Epidermal melanocyte (primary cell): ENCODE measurements around the gene LBHD1.
A peak's percentile ranks its signal among the peaks of the same experiment; 100 is the strongest.
"Not testable (repeated sequence)": the region's sequence is repeated elsewhere in the genome, so short reads cannot be mapped to it uniquely, and the experiment has no call there.

ENCODE experiments used
- DNase-seq: peaks from one replicate; pipeline ENCODE4 v3.0.0; 2011; ENCODE audit warnings: low spot score; ENCODE audit not compliant: insufficient read length

The LBHD1 gene

GRCh38 chr11:62671608-62672389 is at the start of gene LBHD1, which contains the start of gene UQCC3:
LBHD1 (minus strand) TSS chr11:62672267; CDS start chr11:62670031, 2,236 bp downstream.
UQCC3 (plus strand) TSS chr11:62671673; CDS start chr11:62671746, 73 bp downstream.
- DNase-seq, result peak; percentile 77

GRCh38 chr11:62719302-62719978 is 47.4 kb upstream of the LBHD1 start:
- DNase-seq, result no peak

- no peak for DNase-seq
These were observed 44.7 kb upstream of the LBHD1 start for GRCh38 chr11:62716816-62717215.

GRCh38 chr11:62716206-62716605 is 44.1 kb upstream of the LBHD1 start:
- no peak for DNase-seq

DNA sequence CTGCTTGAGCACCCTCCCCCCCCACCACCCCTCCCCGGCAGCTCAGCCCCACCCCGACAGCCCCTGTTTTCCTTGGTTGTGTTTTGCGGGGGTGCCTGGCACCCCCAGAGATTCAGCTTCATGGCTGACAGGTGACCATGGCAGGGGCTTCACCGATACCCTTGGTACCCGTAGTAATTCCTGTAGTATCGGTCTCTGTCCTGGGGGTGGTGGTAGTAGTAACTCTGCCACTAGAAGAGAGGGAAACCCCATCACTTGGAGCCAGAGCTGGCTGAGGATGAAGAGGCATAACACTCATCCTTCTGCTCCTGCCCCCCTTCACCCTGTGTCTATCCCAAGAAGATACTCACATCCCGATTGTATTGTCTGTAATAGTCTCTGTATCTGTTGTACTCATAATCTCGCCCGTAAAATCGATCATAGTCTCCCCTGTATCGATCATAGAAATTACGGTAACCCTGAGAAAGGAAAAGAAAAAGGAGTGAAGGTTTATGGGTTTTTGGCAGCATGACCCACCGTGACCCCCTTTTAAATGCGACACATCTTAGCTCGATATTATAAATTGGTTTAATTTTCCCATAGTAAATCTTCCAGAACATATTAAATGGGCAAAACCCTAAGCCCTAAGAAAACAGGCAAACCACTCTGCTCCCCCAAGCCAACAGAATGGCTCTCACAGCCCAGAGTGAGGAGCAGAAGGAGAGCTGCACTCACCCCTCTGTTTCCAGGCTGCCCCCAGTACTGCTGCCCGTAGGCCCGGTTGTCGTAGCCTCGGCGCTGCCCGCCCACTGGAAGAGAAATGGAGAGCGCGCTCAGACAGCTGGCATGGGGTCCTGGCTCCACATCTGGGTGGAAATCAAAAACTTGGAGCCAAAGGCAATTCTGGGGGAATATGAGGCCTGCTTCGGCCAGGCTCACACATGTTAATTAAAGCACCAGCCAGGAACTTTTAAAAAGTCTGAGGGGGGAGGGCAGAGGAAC is 43.4 kb upstream of the LBHD1 start:
- DNase-seq, result no peak

GRCh38 chr11:62713343-62713742 is 41.3 kb upstream of the LBHD1 start:
- no peak for DNase-seq

GRCh38 chr11:62712861-62713260 is 40.8 kb upstream of the LBHD1 start:
- DNase-seq, result no peak

- no peak for DNase-seq
These were observed 40.3 kb upstream of the LBHD1 start for GRCh38 chr11:62712276-62712812.

- no peak for DNase-seq
These were observed 37.9 kb upstream of the LBHD1 start for GRCh38 chr11:62710001-62710345.

GRCh38 chr11:62709247-62710000 is 37.4 kb upstream of the LBHD1 start:
- peak; percentile 92 for DNase-seq

- no peak for DNase-seq
These were observed 36.7 kb upstream of the LBHD1 start for GRCh38 chr11:62708793-62709192.

- no peak for DNase-seq
These were observed 36.3 kb upstream of the LBHD1 start for GRCh38 chr11:62708392-62708791.

GRCh38 chr11:62707277-62707861 is 35.3 kb upstream of the LBHD1 start, which contains the start of the genes BSCL2 and GNG3:
BSCL2 (minus strand) TSS chr11:62707424; CDS start chr11:62707195, 229 bp downstream.
GNG3 (plus strand) TSS chr11:62707676; CDS start chr11:62708296, 620 bp downstream.
- DNase-seq, result no peak

GRCh38 chr11:62706850-62707247 is 34.8 kb upstream of the LBHD1 start:
- DNase-seq, result no peak

DNA sequence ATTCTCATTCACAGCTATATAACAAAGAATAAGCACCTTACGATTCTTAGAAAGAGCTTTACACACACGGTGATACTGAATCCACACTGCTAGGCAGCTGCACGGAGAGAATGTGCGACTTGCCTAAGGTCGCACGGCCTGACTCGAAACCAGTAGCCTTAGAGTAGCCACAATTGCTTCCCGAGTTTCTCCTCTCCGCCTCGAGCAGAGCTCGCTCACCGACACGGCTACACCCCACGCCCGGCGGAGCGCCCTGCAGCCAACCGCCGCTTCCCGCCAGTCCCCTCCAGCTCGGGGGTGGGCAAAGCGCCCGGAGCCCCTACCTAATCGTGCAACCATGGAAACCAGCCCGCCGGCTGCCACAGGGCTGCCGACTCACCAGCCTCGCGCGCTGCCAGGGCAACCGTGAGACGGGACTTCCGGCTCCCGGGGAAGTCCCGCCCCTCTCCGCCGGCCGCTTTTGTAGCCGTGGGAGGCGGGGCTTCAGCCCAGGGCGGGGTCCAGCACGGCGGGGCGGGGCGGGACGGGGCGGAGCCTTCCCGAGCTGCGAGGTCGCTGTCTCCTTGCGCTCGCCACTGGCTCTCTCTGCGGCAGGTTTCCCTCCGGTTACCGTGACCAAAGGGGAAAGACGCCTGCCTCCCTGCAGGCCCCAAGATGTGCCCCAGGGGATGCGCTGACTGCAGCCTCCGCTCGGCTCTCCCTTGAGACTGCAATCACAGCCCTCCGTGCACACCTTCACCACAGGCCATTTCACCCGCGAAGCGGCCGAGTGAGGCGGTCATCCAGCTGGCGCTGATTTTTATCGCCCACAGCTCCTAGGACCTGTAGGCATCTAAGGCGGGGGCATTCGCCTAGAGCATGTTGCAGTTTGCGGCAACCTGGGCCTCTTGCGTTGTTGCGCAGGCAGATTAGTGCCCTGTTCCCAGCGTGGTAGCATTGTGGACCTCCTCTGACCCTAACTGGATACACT is 34.1 kb upstream of the LBHD1 start:
- DNase-seq, result peak; percentile 79

- DNase-seq, result no peak
These were observed 33.3 kb upstream of the LBHD1 start for GRCh38 chr11:62705413-62705812.

DNA sequence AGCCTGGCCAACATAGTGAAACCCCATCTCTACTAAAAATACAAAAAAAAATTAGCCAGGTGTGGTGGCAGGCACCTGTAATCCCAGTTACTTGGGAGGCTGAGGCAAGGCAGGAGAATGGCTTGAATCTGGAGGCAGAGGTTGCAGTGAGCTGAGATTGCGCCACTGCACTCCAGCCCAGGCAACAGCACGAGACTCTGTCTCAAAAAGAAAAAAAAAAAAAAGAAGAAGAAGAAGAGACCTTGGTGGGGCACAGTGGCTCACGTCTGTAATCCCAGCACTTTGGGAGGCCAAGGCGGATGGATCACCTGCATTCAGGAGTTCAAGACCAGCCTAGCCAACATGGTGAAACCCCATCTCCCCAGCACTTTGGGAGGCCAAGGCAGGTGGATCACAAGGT is 31.9 kb upstream of the LBHD1 start:
- DNase-seq, result not testable (repeated sequence)

DNA sequence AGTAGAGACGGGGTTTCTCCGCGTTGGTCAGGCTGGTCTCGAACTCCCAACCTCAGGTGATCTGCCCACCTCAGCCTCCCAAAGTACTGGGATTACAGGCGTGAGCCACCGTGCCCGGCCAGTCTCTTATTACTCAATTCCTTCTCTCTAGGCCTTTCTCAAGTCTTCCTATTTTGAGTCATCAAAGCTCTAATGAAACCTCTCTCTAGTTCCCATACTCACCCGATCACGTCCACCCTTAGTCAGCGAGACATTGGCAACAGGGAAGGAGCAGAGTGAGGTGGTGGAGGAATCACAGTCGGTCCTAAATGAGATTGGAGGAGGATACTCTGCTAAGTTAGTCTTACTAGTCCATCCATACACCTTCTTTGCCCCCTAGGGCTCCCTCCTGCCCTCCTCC is 30.2 kb upstream of the LBHD1 start:
- DNase-seq, result no peak
